Astrocyte (in vitro differentiated cells and primary cell): ENCODE measurements around the gene KDM2B. TPM values are rescaled to one million over a fixed set of nuclear protein-coding genes. Genes with fewer than 3 reads are reported as not detected.

ENCODE experiments used
- DNase-seq: peaks from one replicate; pipeline ENCODE4 v3.0.0-alpha.2; 2010; ENCODE audit warnings: low read depth
- FAIRE-seq: peaks from 2 replicates; lab custom pipeline; 2011; peaks lifted over from hg19 to GRCh38; lab: Jason Lieb, UNC
- H2AFZ ChIP-seq: 2 replicates; pipeline ENCODE4 v1.6.0; 2012; ENCODE audit warnings: low read depth, low read length, inconsistent platforms
- H3K27ac ChIP-seq: 2 replicates; pipeline ENCODE4 v1.5.1; 2011; ENCODE audit warnings: low read depth, low read length, inconsistent platforms
- H3K27me3 ChIP-seq: 2 replicates; pipeline ENCODE4 v1.6.0; 2011; ENCODE audit warnings: low read length, inconsistent platforms; ENCODE audit not compliant: insufficient read depth
- H3K36me3 ChIP-seq: 2 replicates; pipeline ENCODE4 v1.5.1; 2011; ENCODE audit warnings: low read length, inconsistent platforms; ENCODE audit not compliant: insufficient read depth
- H3K4me1 ChIP-seq: 2 replicates; pipeline ENCODE4 v1.5.1; 2011; ENCODE audit warnings: low read length, inconsistent platforms; ENCODE audit not compliant: insufficient read depth
- H3K4me2 ChIP-seq: 2 replicates; pipeline ENCODE4 v1.6.0; 2012; ENCODE audit warnings: low read length, inconsistent platforms
- H3K4me3 ChIP-seq: 2 replicates; pipeline ENCODE4 v1.5.1; 2011; ENCODE audit warnings: low read depth, mild to moderate bottlenecking, low read length, inconsistent platforms; ENCODE audit not compliant: insufficient read depth
- H3K79me2 ChIP-seq: 2 replicates; pipeline ENCODE4 v1.6.0; 2012; ENCODE audit warnings: mild to moderate bottlenecking, low read length, inconsistent platforms; ENCODE audit not compliant: insufficient read depth
- H3K9ac ChIP-seq: 2 replicates; pipeline ENCODE4 v1.6.0; 2012; ENCODE audit warnings: mild to moderate bottlenecking, low read length, inconsistent platforms
- H3K9me3 ChIP-seq: 2 replicates; pipeline ENCODE4 v1.5.1; 2012; ENCODE audit warnings: low read depth, mild to moderate bottlenecking, low read length, inconsistent platforms; ENCODE audit not compliant: insufficient read depth
- H4K20me1 ChIP-seq: 2 replicates; pipeline ENCODE4 v1.6.0; 2012; ENCODE audit warnings: low read length, inconsistent platforms; ENCODE audit not compliant: insufficient read depth
- H3K27ac Mint-ChIP-seq: one replicate; pipeline ENCODE4 v1.8.0; 2021; ENCODE audit warnings: mild to moderate bottlenecking, mixed read lengths; ENCODE audit not compliant: unreplicated experiment
- H3K27me3 Mint-ChIP-seq: one replicate; pipeline ENCODE4 v1.8.0; 2021; ENCODE audit warnings: low read depth, mixed read lengths; ENCODE audit not compliant: unreplicated experiment
- H3K36me3 Mint-ChIP-seq: one replicate; pipeline ENCODE4 v1.8.0; 2021; ENCODE audit warnings: low read depth, mixed read lengths; ENCODE audit not compliant: unreplicated experiment
- H3K4me1 Mint-ChIP-seq: one replicate; pipeline ENCODE4 v1.8.0; 2021; ENCODE audit warnings: low read depth, mixed read lengths; ENCODE audit not compliant: unreplicated experiment
- H3K4me3 Mint-ChIP-seq: one replicate; pipeline ENCODE4 v1.8.0; 2021; ENCODE audit warnings: mild to moderate bottlenecking, moderate library complexity, mixed read lengths; ENCODE audit not compliant: unreplicated experiment
- H3K9me3 Mint-ChIP-seq: one replicate; pipeline ENCODE4 v1.8.0; 2021; ENCODE audit warnings: mild to moderate bottlenecking, mixed read lengths; ENCODE audit not compliant: unreplicated experiment
- CTCF ChIP-seq: IDR thresholded peaks from 2 replicates; pipeline ENCODE4 v1.5.1; 2011; ENCODE audit warnings: low read depth, mild to moderate bottlenecking, inconsistent platforms, low read length, moderate library complexity; ENCODE audit not compliant: insufficient read depth
- EZH2 ChIP-seq: IDR thresholded peaks from 2 replicates; pipeline ENCODE4 v1.6.1; 2012; ENCODE audit warnings: mild to moderate bottlenecking, low read length, inconsistent platforms; ENCODE audit not compliant: insufficient read depth
- total RNA-seq: library from RNA; stranded (reverse); gene quantifications from 2 replicates; pipeline ENCODE4 v1.2.1, GENCODE V29; 2021

KDM2B gene
- total RNA-seq, 1 donor from 2014 or later = 23.4 TPM

GRCh38 chr12:121558956-121559355, 21.9 kb downstream of the KDM2B start:
- H3K27me3 ChIP-seq = no peaks in the 10 kb centered on the region
- peaks cover 2% of the 10 kb centered on the region for H3K36me3 Mint-ChIP-seq
- no peaks in the 10 kb centered on the region for H3K4me1 ChIP-seq
- H3K9me3 Mint-ChIP-seq = no peaks in the 10 kb centered on the region
- FAIRE-seq = no peak
- no peaks in the 10 kb centered on the region for H3K4me1 Mint-ChIP-seq
- H3K9me3 ChIP-seq = no peaks in the 10 kb centered on the region
- no peak overlapping the region for H3K4me3 ChIP-seq
- no peaks in the 10 kb centered on the region for H4K20me1 ChIP-seq
- H3K4me3 Mint-ChIP-seq = no peak overlapping the region
- no peak overlapping the region for H2AFZ ChIP-seq
- no peak overlapping the region for H3K4me2 ChIP-seq
- no peak overlapping the region for H3K27ac ChIP-seq
- no peak overlapping the region for H3K27ac Mint-ChIP-seq
- H3K36me3 ChIP-seq = peaks cover 2% of the 10 kb centered on the region
- H3K79me2 ChIP-seq = no peaks in the 10 kb centered on the region
- H3K27me3 Mint-ChIP-seq = no peaks in the 10 kb centered on the region
- H3K9ac ChIP-seq = no peak overlapping the region
- TF ChIP-seq CTCF (no peak), EZH2 (no peak)
- no peak for DNase-seq

DNA sequence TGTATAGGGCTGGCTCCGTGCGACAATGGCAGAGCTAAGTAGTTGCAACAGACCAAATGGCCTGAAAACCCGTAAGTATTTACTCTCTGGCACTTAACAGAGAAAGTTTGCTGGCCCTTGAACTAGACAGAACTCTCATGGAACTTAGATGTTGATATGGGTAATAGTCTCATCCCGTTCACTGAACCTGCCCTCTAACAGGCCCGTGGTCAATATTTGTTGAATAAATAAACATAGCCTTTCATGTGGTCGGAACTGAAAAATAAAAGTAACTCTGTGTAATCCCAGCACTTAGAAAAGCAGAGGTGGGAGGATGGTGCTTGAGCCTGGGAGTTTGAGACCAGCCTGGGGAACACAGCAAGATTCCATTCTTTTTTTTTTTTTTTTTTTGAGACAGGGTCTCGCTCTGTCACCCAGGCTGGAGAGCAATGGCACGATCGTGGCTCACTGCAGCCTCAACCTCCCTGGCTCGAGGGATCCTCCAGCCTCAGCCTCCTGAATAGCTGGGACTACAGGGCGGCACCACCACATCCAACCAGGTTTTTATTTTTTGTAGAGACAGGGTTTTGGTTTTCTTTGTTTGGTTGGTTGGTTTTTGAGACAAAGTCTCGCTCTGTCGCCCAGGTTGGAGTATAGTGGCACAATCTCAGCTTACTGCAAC, 29.7 kb downstream of the KDM2B start:
- H3K9me3 Mint-ChIP-seq = no peaks in the 10 kb centered on the region

More for the DNA sequence above, 29.7 kb downstream of the KDM2B start:
- no peak overlapping the region for H3K4me3 Mint-ChIP-seq
- DNase-seq = no peak
- H3K36me3 Mint-ChIP-seq = peaks cover 3% of the 10 kb centered on the region
- no peaks in the 10 kb centered on the region for H3K4me1 Mint-ChIP-seq
- Histone ChIP-seq H3K79me2 (no peaks in the 10 kb centered on the region), H3K27ac (no peak overlapping the region), H2AFZ (no peak overlapping the region), H3K27me3 (no peaks in the 10 kb centered on the region), H4K20me1 (no peaks in the 10 kb centered on the region), H3K4me2 (no peak overlapping the region), H3K36me3 (peaks cover 2% of the 10 kb centered on the region), H3K4me1 (no peaks in the 10 kb centered on the region), H3K4me3 (no peak overlapping the region), H3K9ac (no peak overlapping the region), H3K9me3 (no peaks in the 10 kb centered on the region)
- peak overlapping the region; percentile 53 for H3K27ac Mint-ChIP-seq
- no peaks in the 10 kb centered on the region for H3K27me3 Mint-ChIP-seq
- no peak for FAIRE-seq
- TF ChIP-seq CTCF (no peak), EZH2 (no peak)
